IPS-18c (cell line): ENCODE measurements around the gene MCRIP1.

ENCODE experiments used
- H3K4me3 ChIP-seq: 2 replicates; pipeline ENCODE4 v1.7.0; 2013; ENCODE audit warnings: low read depth, mild to moderate bottlenecking, low read length, moderate library complexity; ENCODE audit not compliant: insufficient read depth
- H3K9me3 ChIP-seq: one replicate; pipeline ENCODE4 v1.6.1; 2013; ENCODE audit warnings: mild to moderate bottlenecking, low read length, moderate library complexity; ENCODE audit not compliant: control insufficient read depth, insufficient read depth

The MCRIP1 gene

GRCh38 chr17:81812571-81813370 lies 20.3 kb downstream of the MCRIP1 start:
- H3K9me3 ChIP-seq, result no peaks in the 10 kb centered on the region
- H3K4me3 ChIP-seq, result no peak overlapping the region

DNA sequence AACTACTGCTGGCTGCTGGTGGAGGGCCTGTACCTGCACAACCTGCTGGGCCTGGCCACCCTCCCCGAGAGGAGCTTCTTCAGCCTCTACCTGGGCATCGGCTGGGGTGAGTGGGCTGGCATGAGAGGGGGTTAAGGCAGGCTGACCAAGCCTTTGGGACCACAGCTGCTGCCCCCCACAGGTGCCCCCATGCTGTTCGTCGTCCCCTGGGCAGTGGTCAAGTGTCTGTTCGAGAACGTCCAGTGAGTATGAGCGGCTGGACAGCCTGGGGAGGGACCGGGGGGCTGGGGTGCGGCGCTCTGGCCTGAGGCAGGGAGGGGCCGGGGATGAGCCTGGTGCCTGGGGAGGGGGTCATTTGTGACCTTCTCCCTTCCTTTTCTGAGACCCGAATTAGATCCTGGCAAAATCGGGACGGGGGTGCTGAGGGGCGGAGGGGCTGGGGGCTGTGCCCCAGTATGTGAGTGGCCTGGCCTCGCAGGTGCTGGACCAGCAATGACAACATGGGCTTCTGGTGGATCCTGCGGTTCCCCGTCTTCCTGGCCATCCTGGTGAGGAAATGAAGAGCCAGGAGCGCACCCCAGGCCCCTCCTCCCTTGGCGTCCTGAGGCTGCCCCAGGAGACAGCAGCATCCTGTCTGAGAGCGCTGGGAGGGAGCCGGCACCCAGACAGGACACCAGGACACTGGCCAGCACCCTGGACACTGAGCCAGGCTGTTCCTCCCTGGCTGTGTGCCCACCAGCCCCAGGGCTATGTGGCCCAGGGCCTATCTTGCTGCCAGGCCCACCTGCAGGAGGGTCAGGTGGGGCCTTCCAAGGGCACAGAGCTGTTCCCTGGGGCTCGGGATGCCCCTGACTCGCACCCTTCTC lies 21.2 kb downstream of the MCRIP1 start:
- Histone ChIP-seq H3K9me3 (no peaks in the 10 kb centered on the region), H3K4me3 (no peak overlapping the region)

DNA sequence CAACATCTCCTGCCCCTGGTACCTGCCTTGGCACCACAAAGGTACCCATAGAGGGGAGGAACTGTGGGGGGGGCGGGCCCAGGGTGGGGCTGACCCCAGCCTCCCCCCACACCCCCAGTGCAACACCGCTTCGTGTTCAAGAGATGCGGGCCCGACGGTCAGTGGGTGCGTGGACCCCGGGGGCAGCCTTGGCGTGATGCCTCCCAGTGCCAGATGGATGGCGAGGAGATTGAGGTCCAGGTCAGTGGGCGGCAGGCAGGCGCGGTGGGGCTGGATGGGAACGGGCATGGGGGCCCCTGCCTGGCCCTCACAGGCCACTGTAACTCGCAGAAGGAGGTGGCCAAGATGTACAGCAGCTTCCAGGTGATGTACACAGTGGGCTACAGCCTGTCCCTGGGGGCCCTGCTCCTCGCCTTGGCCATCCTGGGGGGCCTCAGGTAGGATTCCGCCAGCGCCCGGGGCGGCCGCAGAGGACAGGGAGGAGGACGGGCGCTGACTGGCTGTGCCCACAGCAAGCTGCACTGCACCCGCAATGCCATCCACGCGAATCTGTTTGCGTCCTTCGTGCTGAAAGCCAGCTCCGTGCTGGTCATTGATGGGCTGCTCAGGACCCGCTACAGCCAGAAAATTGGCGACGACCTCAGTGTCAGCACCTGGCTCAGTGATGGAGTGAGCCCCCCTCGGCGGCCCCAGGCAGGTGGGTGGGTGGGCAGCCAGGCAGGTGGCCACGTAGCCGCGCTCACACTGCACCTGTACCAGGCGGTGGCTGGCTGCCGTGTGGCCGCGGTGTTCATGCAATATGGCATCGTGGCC lies 22.0 kb downstream of the MCRIP1 start:
- Histone ChIP-seq H3K9me3 (no peaks in the 10 kb centered on the region), H3K4me3 (no peak overlapping the region)

DNA sequence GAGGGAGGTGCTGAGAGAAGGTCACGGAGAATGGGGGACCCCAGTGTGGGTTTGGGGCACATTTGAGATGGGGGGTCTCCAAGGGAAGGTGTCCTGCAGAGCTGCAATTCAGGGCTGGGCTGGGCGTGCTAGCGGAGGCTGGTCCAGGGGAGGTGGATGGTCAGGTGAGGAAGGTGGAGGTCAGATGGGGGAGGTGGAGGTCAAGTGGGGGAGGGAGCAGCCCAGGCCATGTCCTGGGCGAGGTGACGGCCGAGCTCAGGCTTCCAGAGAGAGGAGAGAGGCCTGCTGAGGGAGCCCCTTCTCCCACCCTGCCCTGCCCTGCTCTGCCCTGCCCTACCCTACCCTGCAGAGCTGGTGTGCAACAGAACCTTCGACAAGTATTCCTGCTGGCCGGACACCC lies 22.6 kb downstream of the MCRIP1 start:
- Histone ChIP-seq H3K4me3 (no peak overlapping the region), H3K9me3 (no peaks in the 10 kb centered on the region)

- Histone ChIP-seq H3K9me3 (no peaks in the 10 kb centered on the region), H3K4me3 (no peak overlapping the region)
Measured at GRCh38 chr17:81809556-81809998, 23.5 kb downstream of the MCRIP1 start.

- H3K4me3 ChIP-seq, result no peak overlapping the region
- no peaks in the 10 kb centered on the region for H3K9me3 ChIP-seq
Measured at GRCh38 chr17:81808778-81809555, 24.1 kb downstream of the MCRIP1 start.

DNA sequence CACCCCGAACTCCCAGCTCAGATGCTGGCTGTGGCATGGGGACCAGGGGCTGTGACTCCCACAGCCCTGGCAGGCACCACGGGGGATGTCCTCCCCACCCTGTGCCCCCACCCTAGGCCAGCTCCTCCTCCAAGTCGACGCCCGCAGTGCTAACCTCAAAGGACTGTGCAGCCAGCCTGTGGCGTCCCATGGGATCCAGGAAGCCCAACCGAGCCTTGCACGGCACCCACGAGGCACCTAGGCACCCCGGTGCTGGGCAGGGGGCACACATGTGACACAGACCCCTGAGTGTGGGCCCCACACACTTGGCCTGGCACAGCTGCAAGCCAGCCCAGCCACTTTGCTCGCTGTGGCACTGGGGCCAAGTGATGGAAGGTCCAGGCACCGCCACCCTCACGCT lies 25.3 kb downstream of the MCRIP1 start:
- Histone ChIP-seq H3K4me3 (no peak overlapping the region), H3K9me3 (no peaks in the 10 kb centered on the region)

- no peaks in the 10 kb centered on the region for H3K9me3 ChIP-seq
- H3K4me3 ChIP-seq, result no peak overlapping the region
Measured at GRCh38 chr17:81807210-81807719, 25.8 kb downstream of the MCRIP1 start.

GRCh38 chr17:81806461-81807209 lies 26.5 kb downstream of the MCRIP1 start:
- H3K9me3 ChIP-seq, result no peaks in the 10 kb centered on the region
- no peak overlapping the region for H3K4me3 ChIP-seq

DNA sequence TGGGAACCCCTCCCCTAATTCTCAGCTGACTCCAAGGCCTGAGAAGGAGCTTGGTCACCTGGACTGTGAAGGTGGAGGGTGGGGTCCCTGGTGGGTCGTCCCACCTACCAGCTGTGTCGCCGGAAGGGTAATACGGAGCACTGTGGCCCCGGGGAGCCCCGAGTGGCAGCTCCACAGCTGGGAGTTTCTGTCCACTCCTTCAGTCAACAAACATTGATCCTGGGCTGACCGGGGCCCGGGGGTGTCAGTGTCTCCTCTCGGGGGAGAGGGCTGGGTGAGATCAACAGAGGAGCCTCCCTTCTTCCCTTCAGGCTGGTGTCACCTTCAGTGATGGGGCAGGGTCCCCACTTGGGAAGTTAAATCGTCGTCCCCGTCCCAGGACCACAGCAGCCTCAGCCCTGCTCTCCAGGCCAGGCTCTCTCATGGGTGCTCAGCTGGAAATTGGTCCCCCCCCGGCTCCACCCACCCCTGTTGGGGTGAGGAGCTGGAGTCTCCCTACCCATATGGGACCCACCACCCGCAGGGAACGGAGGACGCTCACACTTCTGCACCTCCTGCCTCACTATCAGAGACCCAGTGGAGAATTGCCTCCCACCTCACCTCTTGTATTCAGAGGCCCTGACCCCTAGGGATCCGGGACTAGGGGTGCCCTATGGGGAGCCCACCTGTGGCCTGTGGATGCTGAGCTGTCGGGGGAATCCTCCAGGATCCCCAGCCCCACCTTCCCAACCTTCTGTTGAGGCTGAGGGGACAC lies 27.2 kb downstream of the MCRIP1 start:
- no peak overlapping the region for H3K4me3 ChIP-seq
- H3K9me3 ChIP-seq, result no peaks in the 10 kb centered on the region

DNA sequence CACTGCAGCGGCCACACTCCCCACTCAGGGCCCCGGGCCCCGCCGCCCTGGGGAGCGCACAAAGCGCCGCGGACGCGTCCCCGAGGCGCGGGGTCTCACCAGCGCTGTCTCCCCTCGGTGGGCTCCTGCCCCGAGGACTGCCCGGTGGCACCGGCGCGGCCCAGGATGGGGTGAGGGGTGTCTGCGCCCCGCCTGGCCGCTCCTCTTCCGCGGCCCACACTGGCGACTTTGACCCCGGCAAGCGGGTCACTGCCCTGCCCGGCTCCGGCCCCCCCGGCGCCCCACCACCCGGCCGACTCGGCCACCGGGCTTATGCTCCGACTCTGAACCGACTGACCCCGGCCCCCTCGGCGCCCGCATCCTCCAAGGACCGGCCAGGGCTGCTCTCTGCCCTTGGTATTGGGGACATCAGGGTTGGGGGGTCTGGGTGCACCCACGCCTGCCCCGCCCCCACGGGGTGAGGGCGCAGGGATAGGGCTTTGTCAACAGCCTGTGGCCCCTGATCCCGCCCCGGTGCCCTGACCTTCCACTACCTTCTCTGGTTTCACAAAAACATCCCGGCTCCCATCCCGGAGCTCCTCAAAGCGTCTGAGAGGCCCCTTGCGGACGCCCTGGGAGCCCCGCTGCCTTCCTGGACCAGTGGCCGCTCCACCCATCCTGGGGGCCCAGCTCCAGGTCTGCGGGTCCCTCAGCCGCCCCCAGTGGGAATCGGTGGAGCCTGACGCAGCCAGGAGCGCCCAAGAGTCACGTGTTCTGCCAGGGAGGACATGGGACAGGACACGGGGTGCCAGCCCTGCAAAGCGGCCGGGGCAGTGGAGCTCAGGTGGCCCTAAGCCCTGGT lies 28.3 kb downstream of the MCRIP1 start:
- peak overlapping the region; percentile 50 for H3K4me3 ChIP-seq
- no peaks in the 10 kb centered on the region for H3K9me3 ChIP-seq

GRCh38 chr17:81803728-81804558 lies 29.1 kb downstream of the MCRIP1 start, which contains the start of gene GCGR:
Gene GCGR, plus strand, starts transcription at chr17:81804150. Its CDS starts 4,869 bp downstream, at chr17:81809019.
- Histone ChIP-seq H3K9me3 (no peaks in the 10 kb centered on the region), H3K4me3 (peak within 1 kb of the TSS; percentile 50)

GRCh38 chr17:81802856-81803643 lies 30.0 kb downstream of the MCRIP1 start:
- Histone ChIP-seq H3K4me3 (peak overlapping the region; percentile 50), H3K9me3 (no peaks in the 10 kb centered on the region)
